NCI-H187 (cell line): ENCODE data around the gene NEURL1.
"Not testable (repeated sequence)": the region's sequence is repeated elsewhere in the genome, so short reads cannot be mapped to it uniquely, and the experiment has no call there.

Experiments
- DNase-seq, 2 experiments: peaks; one replicate each; lab custom pipeline; 2025; lab: John Stamatoyannopoulos, UW

The NEURL1 gene

DNA sequence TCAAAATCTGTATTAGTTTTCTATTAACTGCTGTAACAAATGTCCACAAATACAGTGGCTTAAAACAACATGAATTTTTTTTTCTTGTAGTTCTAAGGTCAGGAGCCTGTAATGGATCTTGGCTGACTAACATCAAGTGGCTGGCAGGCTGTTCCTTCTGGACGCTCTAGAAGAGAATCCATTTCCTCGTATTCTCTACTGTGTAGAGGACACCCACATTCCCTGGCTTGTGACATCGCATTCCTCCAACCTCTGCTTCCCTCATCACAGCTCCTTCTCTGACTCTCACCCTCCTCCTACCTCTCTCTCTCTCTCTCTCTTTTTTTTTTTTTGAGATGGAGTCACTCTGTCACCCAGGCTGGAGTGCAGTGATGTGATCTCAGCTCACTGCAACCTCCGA lies 30.0 kb upstream of the NEURL1 start:
- no peak for DNase-seq

DNA sequence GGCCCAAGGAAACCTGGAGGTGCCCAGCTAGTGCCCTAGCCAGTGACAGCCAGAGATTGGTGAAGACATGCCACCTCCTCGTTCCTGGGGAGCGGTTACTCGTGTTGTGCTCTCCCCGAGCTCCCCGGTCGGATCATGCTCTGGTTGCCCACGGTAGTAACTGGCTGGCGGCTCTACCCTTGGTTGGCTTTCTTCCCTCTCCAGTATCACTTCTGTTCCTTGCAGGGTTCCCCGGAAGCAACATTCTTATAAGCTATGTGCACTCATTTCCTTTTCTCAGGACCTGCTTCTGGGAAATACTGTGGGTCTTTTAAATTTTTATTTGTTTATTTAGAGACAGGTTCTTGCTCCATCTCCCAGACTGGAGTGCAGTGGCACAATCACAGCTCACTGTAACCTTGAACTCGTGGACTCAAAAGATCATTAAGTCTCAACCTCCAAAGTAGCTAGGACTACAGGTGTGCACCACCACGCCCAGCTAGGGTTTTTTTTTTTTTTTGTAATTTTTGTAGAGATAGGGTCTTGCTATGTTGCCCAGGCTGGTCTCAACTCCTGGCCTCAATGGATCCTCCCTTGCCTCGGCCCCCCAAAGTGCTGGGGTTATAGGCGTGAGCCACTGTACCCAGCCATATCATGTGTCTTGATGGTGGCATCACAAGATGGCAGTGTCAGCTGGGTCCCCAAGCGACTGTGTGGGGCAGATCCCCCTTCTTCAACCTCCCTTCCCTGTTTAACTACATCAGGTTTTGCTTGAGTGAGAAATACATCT lies 27.9 kb upstream of the NEURL1 start:
- DNase-seq = no peak

GRCh38 chr10:103466734-103467133 lies 26.8 kb upstream of the NEURL1 start:
- no peak for DNase-seq

DNA sequence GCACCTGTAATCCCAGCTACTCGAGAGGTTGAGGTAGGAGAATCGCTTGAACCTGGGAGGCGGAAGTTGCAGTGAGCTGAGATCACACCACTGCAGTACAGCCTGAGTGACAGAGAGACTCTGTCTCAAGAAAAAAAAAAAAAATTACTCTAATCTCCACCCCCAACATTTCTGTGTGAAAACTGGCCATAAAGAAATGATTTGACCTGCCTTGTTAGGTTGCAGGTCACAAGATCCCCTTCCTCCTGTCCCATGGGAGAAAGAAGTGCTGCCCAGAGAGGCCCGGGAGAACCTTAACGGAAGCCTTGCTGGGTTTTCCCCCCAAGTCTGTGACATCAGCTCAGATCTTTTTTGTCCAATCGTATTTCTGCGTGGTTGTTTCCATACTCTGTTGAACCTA lies 26.1 kb upstream of the NEURL1 start:
- no peak for DNase-seq

DNA sequence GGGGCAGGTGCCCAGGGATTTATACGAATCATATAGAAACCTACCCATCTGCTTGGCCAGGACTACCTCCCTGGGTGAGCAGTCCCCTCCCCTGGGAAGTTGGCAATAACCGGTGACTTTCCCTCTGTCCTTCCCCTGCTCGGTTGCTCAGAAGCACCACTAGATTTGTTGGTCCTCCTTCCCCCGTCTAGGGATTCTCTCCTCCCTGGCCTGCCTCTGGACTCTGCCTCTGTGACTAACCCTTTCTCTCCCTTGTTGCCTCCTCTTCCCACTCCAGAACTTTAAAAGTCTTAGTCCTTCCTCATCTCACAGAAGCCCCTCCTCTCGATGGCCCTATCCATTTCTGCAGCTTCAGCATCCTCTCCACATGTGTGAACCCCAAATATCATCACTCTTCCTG lies 24.3 kb upstream of the NEURL1 start:
- no peak for DNase-seq

DNA sequence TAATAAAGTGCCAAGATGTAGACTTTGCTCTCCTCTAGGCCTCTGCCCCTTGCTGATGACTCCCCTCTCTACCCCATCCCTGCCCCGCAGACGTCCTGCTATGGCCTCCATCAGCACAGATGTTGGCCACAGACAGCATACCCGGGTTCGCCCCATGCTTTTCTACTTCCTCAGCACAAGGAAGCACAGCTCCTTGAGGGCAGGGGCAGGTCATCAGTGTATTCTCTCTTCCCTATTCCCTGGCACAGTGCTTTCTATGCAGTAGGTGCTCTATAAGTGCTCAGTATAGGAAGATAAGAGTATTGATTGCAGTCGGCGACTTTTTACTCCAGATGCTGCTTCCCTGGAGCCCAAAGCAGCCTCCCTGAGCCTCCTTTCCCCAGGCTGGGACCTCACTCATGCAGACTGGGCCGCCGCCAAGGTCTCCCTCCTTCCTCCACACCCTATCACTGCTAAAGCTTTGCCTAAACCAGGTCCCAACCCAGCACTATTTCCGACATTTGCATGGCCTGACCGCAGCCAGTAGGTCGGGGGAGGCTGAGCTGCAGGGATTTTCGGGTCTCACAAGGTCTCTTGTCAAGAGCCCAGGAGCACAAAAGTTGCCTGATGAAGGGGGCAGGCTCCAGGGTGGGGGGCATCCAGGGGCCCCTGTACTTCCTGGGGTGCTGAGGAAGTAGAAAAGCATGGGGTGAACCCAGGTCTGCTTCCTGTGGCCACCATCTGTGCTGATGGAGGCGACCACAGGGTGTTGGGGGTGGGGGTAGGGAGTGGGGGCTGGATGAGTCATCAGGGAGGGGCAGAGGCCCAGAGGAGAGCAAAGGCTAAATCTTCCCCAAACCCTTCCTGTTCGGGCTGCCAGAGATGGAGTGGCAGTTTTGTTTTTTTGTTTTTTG lies 22.5 kb upstream of the NEURL1 start:
- DNase-seq = no peak

DNA sequence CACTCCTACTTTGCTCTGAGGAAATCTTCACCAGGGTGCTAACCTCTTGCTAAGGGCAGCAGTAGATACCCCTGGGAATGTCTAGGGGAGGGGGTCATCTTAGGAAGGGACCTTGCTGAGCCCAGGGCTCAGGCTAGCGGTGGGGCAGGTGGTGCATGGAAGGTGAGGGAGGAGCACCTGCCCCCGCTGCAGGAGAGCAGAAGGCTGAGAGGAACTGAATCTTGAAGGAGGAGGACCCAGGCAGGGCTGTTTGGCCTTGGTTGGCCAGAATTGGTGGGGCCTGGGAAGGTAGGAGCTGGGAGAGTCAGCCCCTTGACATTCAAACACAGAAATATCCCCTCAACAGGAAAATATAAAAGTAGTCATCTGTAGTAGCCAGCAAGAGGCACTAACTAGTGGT lies 21.5 kb upstream of the NEURL1 start:
- no peak for DNase-seq

DNA sequence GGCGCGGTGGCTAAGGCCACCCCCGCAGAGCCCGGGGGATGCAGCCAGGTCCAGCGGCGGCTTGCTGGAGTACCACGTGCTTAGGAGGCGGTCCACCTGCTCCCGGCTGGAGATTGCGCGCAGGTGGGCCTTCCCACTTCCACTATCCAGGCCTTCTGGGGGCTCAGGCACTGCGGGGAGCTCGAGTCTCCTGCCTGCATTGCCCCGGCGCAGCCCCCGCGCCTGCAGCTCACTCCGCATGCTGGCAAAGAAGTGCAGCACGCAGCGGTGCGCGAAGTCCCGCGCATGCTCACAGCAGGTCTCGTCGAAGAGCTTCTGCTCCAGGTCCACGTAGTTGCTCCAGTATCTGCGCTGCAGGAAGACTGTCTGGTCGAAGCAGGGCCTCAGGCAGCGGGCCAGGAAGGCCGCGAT lies 20.2 kb upstream of the NEURL1 start:
- DNase-seq = no peak

DNA sequence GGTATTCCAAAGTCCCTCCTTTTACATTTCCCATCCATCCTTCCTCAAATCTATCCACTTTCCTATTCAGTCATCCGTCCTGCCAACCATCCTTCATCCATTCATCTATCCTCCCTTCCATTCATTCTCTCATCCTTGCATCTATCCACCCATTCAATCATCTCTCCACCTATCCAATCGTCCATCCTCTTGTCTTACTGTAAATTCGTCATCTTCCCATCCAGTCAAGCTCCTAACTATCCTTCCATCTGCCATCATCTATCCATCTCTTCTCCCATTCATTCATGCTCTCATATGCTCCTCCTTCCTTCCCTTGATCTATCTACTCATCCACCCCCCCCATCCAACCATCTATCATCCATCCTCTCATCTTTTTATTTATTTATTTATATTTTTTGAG lies 19.4 kb upstream of the NEURL1 start:
- no peak for DNase-seq

GRCh38 chr10:103475437-103475836 lies 18.1 kb upstream of the NEURL1 start:
- DNase-seq = no peak

DNA sequence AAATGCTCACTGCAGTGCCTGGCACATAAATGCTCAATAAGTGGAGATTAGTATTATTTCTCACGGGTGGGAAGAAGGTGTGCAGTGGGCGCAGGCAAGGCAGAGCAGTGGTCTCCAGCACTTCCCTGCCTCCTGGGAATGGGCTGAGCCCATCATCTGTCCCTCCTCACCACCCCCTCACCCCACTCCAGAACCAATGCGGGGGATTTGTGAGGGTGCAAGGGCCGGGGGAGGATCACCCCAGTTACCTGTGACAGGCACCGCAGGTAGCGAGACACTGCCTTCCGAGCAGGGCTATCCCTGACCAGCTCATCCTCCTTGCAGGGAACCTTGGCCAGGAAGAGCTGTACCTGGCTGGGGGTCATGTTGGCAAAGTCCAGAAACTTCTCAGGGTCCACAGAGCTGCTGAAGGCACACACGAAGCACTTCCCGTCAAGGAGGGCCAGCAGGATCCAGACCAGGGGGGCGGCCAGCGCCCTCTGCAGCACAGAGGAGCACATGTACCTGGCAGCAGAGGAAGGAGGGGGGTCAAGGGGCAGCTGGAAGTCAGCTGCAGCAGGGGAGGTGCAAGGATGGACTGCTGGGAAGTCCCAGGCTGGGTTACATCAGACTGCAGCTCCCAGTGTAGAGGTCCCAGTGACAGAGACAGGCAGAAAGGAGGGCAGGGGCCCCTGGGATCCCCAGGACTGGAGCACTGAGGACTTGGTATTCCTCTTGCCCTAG lies 17.3 kb upstream of the NEURL1 start:
- no peak for DNase-seq

DNA sequence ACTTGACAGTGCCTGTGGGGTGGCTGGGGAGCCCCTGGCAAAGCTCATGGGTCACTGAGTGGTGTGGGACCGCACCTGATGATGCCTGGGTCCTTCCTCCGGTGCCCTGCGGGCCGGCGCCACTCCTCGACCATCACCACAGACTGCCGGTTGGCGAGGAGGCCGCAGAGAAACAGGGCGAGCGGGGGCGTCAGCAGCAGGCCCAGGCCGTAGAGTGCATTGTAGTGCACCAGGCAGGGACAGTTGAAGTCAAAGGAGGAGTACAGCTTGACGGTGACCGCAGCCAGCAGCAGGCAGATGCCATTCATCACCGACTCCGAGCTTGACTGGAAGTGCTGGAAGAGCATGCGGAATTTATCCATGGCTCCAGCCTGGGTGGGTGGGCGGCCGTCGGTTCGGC lies 14.8 kb upstream of the NEURL1 start:
- no peak for DNase-seq

DNA sequence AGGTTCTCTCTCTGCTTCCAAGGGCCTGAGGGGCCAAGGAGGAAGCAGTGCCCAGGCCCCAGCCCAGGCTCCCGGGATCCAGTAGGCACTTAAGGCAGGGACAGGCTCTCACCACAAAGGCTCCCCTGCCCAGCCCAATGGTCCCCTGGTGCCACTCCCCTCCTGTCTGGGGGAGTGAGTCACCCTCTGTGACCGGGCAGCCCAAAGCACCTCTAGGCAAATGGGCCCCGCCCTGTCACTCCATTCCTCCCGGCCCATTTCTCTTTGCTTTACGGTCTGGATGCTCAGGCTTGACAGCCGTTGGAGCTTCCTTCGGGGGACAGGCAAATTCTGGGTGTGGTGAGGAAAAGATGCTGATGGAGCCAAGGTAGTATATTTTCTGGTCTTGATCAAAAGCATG lies 14.4 kb upstream of the NEURL1 start, which contains the start of gene CALHM3:
TSS of gene CALHM3 (minus strand) at position 106 of the 400 bp plus-strand sequence. CDS start 208 bp downstream, outside the sequence.
- DNase-seq = no peak

- no peak for DNase-seq
These were observed 13.0 kb upstream of the NEURL1 start for GRCh38 chr10:103480521-103480920.

DNA sequence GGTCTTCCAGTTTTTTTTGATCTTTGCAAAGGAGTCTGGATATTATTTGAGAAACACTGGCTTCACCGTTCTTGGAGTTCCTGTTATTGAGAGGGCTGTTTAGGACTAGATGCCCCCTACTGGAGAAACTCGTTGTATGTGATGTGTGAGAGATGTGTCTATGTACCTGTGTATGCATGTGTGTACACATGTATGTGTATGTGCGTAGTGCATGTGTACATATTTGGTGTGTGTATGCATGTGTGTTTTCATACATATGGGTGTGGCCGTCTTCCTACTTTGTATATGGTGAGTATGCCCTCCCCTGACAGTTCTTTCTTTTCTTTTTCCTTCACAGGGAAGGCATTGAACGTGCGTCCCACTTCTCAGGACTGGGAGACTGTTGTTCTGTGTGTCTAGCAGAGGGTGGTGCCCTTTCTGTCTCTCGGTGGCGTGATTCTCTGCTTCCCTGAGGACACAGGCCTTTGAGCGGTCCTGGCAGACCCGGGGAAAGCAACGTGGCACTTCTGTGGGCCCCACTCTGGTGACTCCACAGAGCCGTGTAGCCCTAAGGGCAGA lies 11.5 kb upstream of the NEURL1 start:
- no peak for DNase-seq

DNA sequence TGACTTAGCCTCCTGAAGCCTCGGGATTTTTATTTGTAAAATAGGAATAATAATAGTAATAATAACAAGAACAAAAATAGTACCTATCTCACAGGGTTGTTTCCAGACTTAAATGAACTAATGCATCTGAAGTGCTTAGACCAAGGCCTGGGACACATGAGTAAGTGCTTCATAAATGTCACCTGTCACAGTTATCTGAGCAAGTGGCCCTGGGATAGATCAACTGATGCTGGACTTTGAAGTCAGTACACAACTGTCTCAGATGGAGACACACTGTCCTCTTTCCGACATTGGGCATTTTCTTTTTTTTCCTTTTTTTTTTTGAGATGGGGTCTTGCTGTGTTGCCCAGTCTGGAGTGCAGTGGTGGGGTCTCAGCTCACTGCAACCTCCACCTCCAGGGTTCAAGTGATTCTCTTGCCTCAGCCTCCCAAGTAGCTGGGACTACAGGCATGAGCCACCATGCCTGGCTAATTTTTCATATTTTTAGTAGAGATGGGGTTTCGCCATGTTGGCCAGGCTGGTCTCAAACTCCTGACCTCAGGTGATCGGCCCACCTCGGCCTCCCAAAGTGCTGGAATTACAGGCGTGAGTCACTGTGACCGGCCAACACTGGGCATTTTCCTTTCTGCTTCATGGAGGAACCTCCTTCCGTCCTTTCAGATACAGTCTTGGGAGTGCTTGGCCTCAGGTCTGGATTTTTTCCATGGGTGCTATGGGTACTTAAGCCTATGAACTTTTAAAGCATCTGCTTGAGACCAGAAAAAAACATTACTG lies 6.7 kb upstream of the NEURL1 start:
- not testable (repeated sequence) for DNase-seq

GRCh38 chr10:103487410-103487708 lies 6.1 kb upstream of the NEURL1 start:
- DNase-seq = no peak

GRCh38 chr10:103490986-103491314 lies 2.6 kb upstream of the NEURL1 start:
- DNase-seq = no peak

DNA sequence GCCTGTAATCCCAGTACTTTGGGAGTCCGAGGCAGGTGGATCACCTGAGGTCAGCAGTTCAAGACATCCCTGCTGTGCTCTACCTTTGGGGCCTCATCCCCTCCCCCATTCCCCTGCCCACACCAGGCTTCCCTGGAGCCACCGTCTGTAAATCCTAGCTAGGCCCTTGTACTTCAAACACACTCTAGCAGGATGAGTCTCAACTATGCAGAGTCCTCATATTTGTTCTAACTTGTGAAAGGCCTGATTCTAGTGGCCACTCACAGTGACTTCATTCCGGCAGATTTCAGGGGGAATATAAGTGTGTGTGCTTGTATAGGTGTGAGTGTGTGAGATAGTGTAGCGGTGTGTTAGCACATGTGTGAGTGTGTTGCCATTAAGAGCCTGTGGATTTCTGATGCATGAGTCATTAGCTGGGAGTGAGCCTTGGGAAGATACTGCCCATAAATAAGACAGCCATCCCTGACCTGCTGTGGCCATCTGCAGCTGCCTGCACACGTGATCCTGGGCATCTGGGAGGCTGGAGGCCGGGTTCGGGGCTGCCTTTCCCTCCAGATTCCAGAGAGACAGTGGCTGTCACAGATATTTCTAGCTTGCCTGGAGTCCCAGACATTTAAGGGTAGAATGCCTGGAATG lies 1.7 kb upstream of the NEURL1 start:
- no peak for DNase-seq

- no peak for DNase-seq
These were observed 747 bp upstream of the NEURL1 start for GRCh38 chr10:103492655-103493261.
